A549 (cell line): Measurements from ENCODE around the gene ZNF140. TPM values are rescaled to one million over a fixed set of nuclear protein-coding genes. Genes with fewer than 3 reads are reported as not detected.

ENCODE experiments used
- ATAC-seq, 2 experiments: fragments of 200-7000 bp in 1 of 2; fragments of >200 bp in 1 of 2; cut with Nextera tagmentation in 1 of 2; cut with Tn5 transposase in 1 of 2; 3 replicates each; pipeline versions ENCODE4 v1.8.0 to v1.9.1; 2018 to 2020; ENCODE audit warnings: mild to moderate bottlenecking in 1 of 2, moderate library complexity in 1 of 2
- CTCF ChIA-PET: fragments of 300-600 bp; sonication (Branson Sonifier 250); formaldehyde crosslinking; extraction: SDS; loops from one replicate; lab custom pipeline; 2021; ENCODE audit warnings: antibody characterized with exemption, inconsistent platforms; lab: Yijun Ruan, JAX
- POLR2A ChIA-PET: fragments of 350-600 bp; formaldehyde crosslinking; extraction: SDS; loops from one replicate; lab custom pipeline; 2021; ENCODE audit warnings: antibody characterized with exemption, inconsistent platforms; lab: Yijun Ruan, JAX
- DNase-seq, 2 experiments: peaks; one replicate each; pipeline versions ENCODE4 v3.0.0 to v3.0.0-alpha.2; 2011 to 2016; ENCODE audit warnings: low read depth in 1 of 2, low spot score in 1 of 2
- FAIRE-seq: peaks from 2 replicates; lab custom pipeline; 2011; peaks lifted over from hg19 to GRCh38; lab: Jason Lieb, UNC
- H3K27ac ChIP-seq, 2 experiments: fragments of >200 bp; sonication (Bioruptor Twin); formaldehyde crosslinking; 3 replicates each; pipeline ENCODE4 v1.5.1; 2016 to 2017
- H3K4me1 ChIP-seq: fragments of >200 bp; sonication (Bioruptor Twin); formaldehyde crosslinking; 3 replicates; pipeline ENCODE4 v1.6.1; 2016
- H3K4me2 ChIP-seq: fragments of >200 bp; sonication (Bioruptor Twin); formaldehyde crosslinking; 3 replicates; pipeline ENCODE4 v1.6.1; 2016
- H3K4me3 ChIP-seq: fragments of >200 bp; sonication (Bioruptor Twin); formaldehyde crosslinking; 3 replicates; pipeline ENCODE4 v1.5.1; 2016
- H3K9me3 ChIP-seq: fragments of >200 bp; sonication (Bioruptor Twin); formaldehyde crosslinking; 3 replicates; pipeline ENCODE4 v1.6.1; 2016
- ATOH8 ChIP-seq: fragments of 250-450 bp; sonication (Bioruptor Pico); IDR thresholded peaks from 2 replicates; pipeline ENCODE4 v1.5.0; 2020; ENCODE audit warnings: low read depth, mild to moderate bottlenecking, moderate library complexity
- BCL3 ChIP-seq: fragments of >200 bp; sonication (Bioruptor Twin); formaldehyde crosslinking; IDR thresholded peaks from 3 replicates; pipeline ENCODE4 v1.6.1; 2016
- CBX8 ChIP-seq: fragments of 200-600 bp; sonication (generic); IDR thresholded peaks from 2 replicates; pipeline ENCODE4 v1.6.1; 2016
- E2F6 ChIP-seq: IDR thresholded peaks from 2 replicates; pipeline ENCODE4 v1.6.1; 2012; ENCODE audit warnings: low read depth, borderline replicate concordance
- EHF ChIP-seq: fragments of 250-450 bp; sonication (Bioruptor Pico); IDR thresholded peaks from 2 replicates; pipeline ENCODE4 v1.5.0; 2020; ENCODE audit warnings: mild to moderate bottlenecking
- EHMT2 ChIP-seq: fragments of 200-600 bp; sonication (generic); IDR thresholded peaks from 2 replicates; pipeline ENCODE4 v1.6.1; 2016; ENCODE audit warnings: antibody characterized with exemption, low read depth, mild to moderate bottlenecking, moderate library complexity
- EP300 ChIP-seq, 2 experiments: fragments of >200 bp; sonication (Bioruptor Twin); formaldehyde crosslinking; IDR thresholded peaks; 2 replicates in 1 of 2; 3 replicates in 1 of 2; pipeline ENCODE4 v1.6.1; 2016 to 2017
- ESRRA ChIP-seq: fragments of 150-350 bp; IDR thresholded peaks from 2 replicates; pipeline ENCODE4 v1.6.1; 2014; ENCODE audit warnings: mild to moderate bottlenecking, low read length, borderline replicate concordance
- FOSB ChIP-seq: fragments of 250-450 bp; sonication (Bioruptor Pico); IDR thresholded peaks from 2 replicates; pipeline ENCODE4 v1.5.0; 2020; ENCODE audit warnings: mild to moderate bottlenecking, moderate library complexity
- FOSL2 ChIP-seq, 2 experiments: fragments of 450-650 bp in 1 of 2; fragments of >200 bp in 1 of 2; sonication (Bioruptor Twin) in 1 of 2; formaldehyde crosslinking; IDR thresholded peaks; 2 replicates each; pipeline versions ENCODE4 v1.5.0 to v1.6.1; 2016 to 2020; ENCODE audit warnings: mild to moderate bottlenecking in 1 of 2, moderate library complexity in 1 of 2
- HEYL ChIP-seq: fragments of 250-450 bp; sonication (Bioruptor Pico); IDR thresholded peaks from 2 replicates; pipeline ENCODE4 v1.8.0; 2021; ENCODE audit warnings: mild to moderate bottlenecking, moderate library complexity
- HOXB5 ChIP-seq: fragments of 250-450 bp; sonication (Bioruptor Pico); IDR thresholded peaks from 2 replicates; pipeline ENCODE4 v1.5.0; 2020; ENCODE audit warnings: mild to moderate bottlenecking, moderate library complexity
- JUNB ChIP-seq: fragments of >200 bp; sonication (Bioruptor Twin); formaldehyde crosslinking; IDR thresholded peaks from 2 replicates; pipeline ENCODE4 v1.6.1; 2016
- KDM1A ChIP-seq: fragments of 200-600 bp; sonication (generic); IDR thresholded peaks from 2 replicates; pipeline ENCODE4 v1.6.1; 2016; ENCODE audit warnings: low read depth, mild to moderate bottlenecking
- MAFK ChIP-seq: fragments of 450-650 bp; IDR thresholded peaks from 2 replicates; pipeline ENCODE4 v1.6.1; 2014; ENCODE audit not compliant: partially characterized antibody
- NFE2L2 ChIP-seq: fragments of 150-350 bp; conservative IDR thresholded peaks from 2 replicates; pipeline ENCODE4 v1.6.1; 2014; ENCODE audit warnings: low read length
- NR3C1 ChIP-seq: fragments of >200 bp; sonication (Bioruptor Twin); formaldehyde crosslinking; IDR thresholded peaks from 3 replicates; pipeline ENCODE4 v1.6.1; 2017
- PBX3 ChIP-seq: IDR thresholded peaks from 2 replicates; pipeline ENCODE4 v1.6.1; 2012
- RARB ChIP-seq: fragments of 250-450 bp; sonication (Bioruptor Pico); IDR thresholded peaks from 2 replicates; pipeline ENCODE4 v1.8.0; 2021; ENCODE audit warnings: mild to moderate bottlenecking, moderate library complexity
- RCOR1 ChIP-seq: fragments of 150-350 bp; IDR thresholded peaks from 2 replicates; pipeline ENCODE4 v1.6.1; 2014; ENCODE audit warnings: antibody characterized with exemption, low read length, low read depth
- RFX5 ChIP-seq: fragments of 450-650 bp; IDR thresholded peaks from 2 replicates; pipeline ENCODE4 v1.7.1; 2014; ENCODE audit warnings: antibody characterized with exemption, mild to moderate bottlenecking, moderate library complexity
- SMC3 ChIP-seq: fragments of >200 bp; sonication (Bioruptor Twin); formaldehyde crosslinking; IDR thresholded peaks from 3 replicates; pipeline ENCODE4 v1.6.1; 2018; ENCODE audit warnings: inconsistent platforms
- ZSCAN20 ChIP-seq: fragments of 250-450 bp; sonication (Bioruptor Pico); IDR thresholded peaks from 2 replicates; pipeline ENCODE4 v1.8.0; 2022; ENCODE audit warnings: mild to moderate bottlenecking, moderate library complexity
- whole genome bisulfite sequencing: methylation state at CpG from one replicate; pipeline ENCODE4 v1.1.6; 2017; ENCODE audit errors: missing lambda C conversion rate; 5-methylcytosine and 5-hydroxymethylcytosine counted together
- polyA plus RNA-seq, 4 experiments: library from polyadenylated mRNA; depleted of rRNA in 3 of 4; stranded (reverse); fragments of >200 nt; fragmentation: RNase III in 1 of 4; extraction: RNeasy Plus Mini Kit Qiagen cat#74134 plus additional on column Dnase treatment in 1 of 4; gene quantifications; 2 replicates in 3 of 4; 3 replicates in 1 of 4; pipeline ENCODE4 v1.2.3, GENCODE V29; 2011 to 2017

The ZNF140 gene
- polyA plus RNA-seq, 2 of the 4 experiments (the other 2 are of a cell fraction): 8.8 to 22.8 TPM

GRCh38 chr12:133135747-133136146 lies 55.0 kb downstream of the ZNF140 start:
- no peak overlapping the region for H3K27ac ChIP-seq
- TF ChIP-seq HOXB5 (CRISPR knock-in tag): no peak
- no peak for TF ChIP-seq ESRRA
- no peak for TF ChIP-seq BCL3
- TF ChIP-seq FOSB (CRISPR knock-in tag): no peak
- no peak for TF ChIP-seq EHF (CRISPR knock-in tag)
- no peak for TF ChIP-seq RCOR1
- H3K9me3 ChIP-seq: peaks cover 94% of the 10 kb centered on the region
- CTCF ChIA-PET: interaction anchor here (0.9 to 1.0 kb wide), 2 partner anchors 16 to 45 kb away, joined by 3 read pairs; partner anchors contain the start of gene ZNF268
- POLR2A ChIA-PET: no interaction called here
- ATAC-seq (no peak), FAIRE-seq (no peak), DNase-seq (no peak)
- WGBS: 62% methylated on average over 2 of the region's 2 CpGs
- no peaks in the 10 kb centered on the region for H3K4me1 ChIP-seq
- H3K4me3 ChIP-seq: no peak overlapping the region
- H3K4me2 ChIP-seq: no peak overlapping the region

- WGBS: 59% methylated on average over 2 of the region's 2 CpGs
- CTCF ChIA-PET: no interaction called here
Measured at GRCh38 chr12:133145981-133146380, 65.3 kb downstream of the ZNF140 start.

GRCh38 chr12:133156125-133156690 lies 75.5 kb downstream of the ZNF140 start:
- no peak for ATAC-seq
- 43% methylated on average over 2 of the region's 2 CpGs for WGBS
- Histone ChIP-seq H3K27ac (no peak overlapping the region), H3K4me2 (no peak overlapping the region)
- TF ChIP-seq RFX5 (no peak), SMC3 (no peak), KDM1A (no peak), PBX3 (no peak), NFE2L2 (no peak), CBX8 (no peak), EP300 (IDR thresholded peaks at IDR 0.05) (no peak), BCL3 (no peak), ZSCAN20 (CRISPR knock-in tag) (no peak), RCOR1 (no peak), E2F6 (no peak), NR3C1 (no peak)
- TF ChIP-seq, all 56 proteins: peak for 0
- Histone ChIP-seq H3K4me3 (no peak overlapping the region), H3K9me3 (peaks cover 97% of the 10 kb centered on the region), H3K4me1 (no peaks in the 10 kb centered on the region)
- ChIA-PET POLR2A (no interaction called here), CTCF (interaction anchor here (0.9 kb wide), 1 partner anchor 25 kb away, joined by 3 read pairs; the partner anchor contains the start of gene ZNF268)
- peak in 1 of 2 experiments; percentile 17 for DNase-seq
- no peak for FAIRE-seq

More at GRCh38 chr12:133145981-133146380, 65.3 kb downstream of the ZNF140 start:
- no peak for TF ChIP-seq HEYL
- no peak for TF ChIP-seq HOXB5 (CRISPR knock-in tag)
- TF ChIP-seq FOSL2 (IDR thresholded peaks at IDR 0.05): no peak
- no peak for TF ChIP-seq FOSL2 (CRISPR knock-in tag; IDR thresholded peaks at IDR 0.05)
- no peak for TF ChIP-seq EP300 (IDR thresholded peaks at IDR 0.05)
- no peak for TF ChIP-seq KDM1A
- TF ChIP-seq EHMT2: no peak
- TF ChIP-seq JUNB: no peak
- no peak for TF ChIP-seq NFE2L2
- TF ChIP-seq MAFK: no peak
- no peak for TF ChIP-seq RARB
- no peak for TF ChIP-seq ATOH8 (CRISPR knock-in tag)
- TF ChIP-seq RCOR1: no peak
- Histone ChIP-seq H3K27ac (no peak overlapping the region), H3K9me3 (peaks cover 76% of the 10 kb centered on the region), H3K4me2 (no peak overlapping the region), H3K4me3 (no peak overlapping the region), H3K4me1 (no peaks in the 10 kb centered on the region)
- DNase-seq (no peak), FAIRE-seq (no peak), ATAC-seq (no peak)
- POLR2A ChIA-PET: no interaction called here
